Endothelial cell of umbilical vein (primary cell): ENCODE data around the gene MAPK8. TPM values are rescaled to one million over a fixed set of nuclear protein-coding genes. Genes with fewer than 3 reads are reported as not detected.

ENCODE experiments used
- BruUV-seq: library from RNA; stranded (reverse); fragments of 400-500 nt; replicated peaks from 2 replicates; lab custom pipeline; 2021; lab: Mats Ljungman, UMichigan
- CTCF ChIA-PET: fragments of 300-600, 350-600 bp; sonication (Branson Sonifier 250); formaldehyde crosslinking; loops from one replicate; lab custom pipeline; 2021; ENCODE audit warnings: antibody characterized with exemption, inconsistent platforms; lab: Charles Lee
- POLR2A ChIA-PET: fragments of 300-600, 350-600 bp; sonication (Branson Sonifier 250); formaldehyde crosslinking; loops from one replicate; lab custom pipeline; 2021; ENCODE audit warnings: antibody characterized with exemption, inconsistent platforms; lab: Charles Lee
- DNase-seq: peaks from one replicate; pipeline ENCODE4 v3.0.0-alpha.2; 2011; ENCODE audit warnings: low read depth, low spot score
- FAIRE-seq: peaks from 2 replicates; lab custom pipeline; 2011; peaks lifted over from hg19 to GRCh38; lab: Jason Lieb, UNC
- H2AFZ ChIP-seq: 2 replicates; pipeline ENCODE4 v1.6.0; 2012; ENCODE audit warnings: low read depth, low read length, control low read depth, inconsistent platforms
- H3K27ac ChIP-seq: 2 replicates; pipeline ENCODE4 v1.5.1; 2011; ENCODE audit warnings: low read depth, mild to moderate bottlenecking, control low read depth, low read length, moderate library complexity; ENCODE audit not compliant: insufficient read depth
- H3K27me3 ChIP-seq, 2 experiments: 2 replicates each; pipeline versions ENCODE4 v1.6.0 to v1.6.1; 2011; ENCODE audit warnings: low read length in 2 of 2, mixed read lengths in 1 of 2; ENCODE audit not compliant: control insufficient read depth in 2 of 2, insufficient read depth in 2 of 2
- H3K36me3 ChIP-seq, 2 experiments: 2 replicates in 1 of 2; 3 replicates in 1 of 2; pipeline ENCODE4 v1.5.1; 2011; ENCODE audit warnings: low read length in 2 of 2, mild to moderate bottlenecking in 1 of 2, moderate library complexity in 1 of 2; ENCODE audit not compliant: control insufficient read depth in 2 of 2, insufficient read depth in 2 of 2; ENCODE audit errors: extremely low read depth in 1 of 2
- H3K4me1 ChIP-seq: 3 replicates; pipeline ENCODE4 v1.5.1; 2011; ENCODE audit warnings: mild to moderate bottlenecking, low read length; ENCODE audit not compliant: control insufficient read depth, insufficient read depth; ENCODE audit errors: extremely low read depth
- H3K4me2 ChIP-seq: 2 replicates; pipeline ENCODE4 v1.6.1; 2011; ENCODE audit warnings: low read length, control low read depth, mixed read lengths; ENCODE audit not compliant: insufficient read depth
- H3K4me3 ChIP-seq, 3 experiments: fragments of 200-600 bp in 1 of 3; sonication (generic), shearing (Covaris generic) in 1 of 3; replicated peaks in 1 of 3; 2 replicates each; pipeline ENCODE4 v1.5.1; 2011 to 2016; ENCODE audit warnings: control low read depth in 3 of 3, low read length in 3 of 3, mild to moderate bottlenecking in 2 of 3, inconsistent platforms in 1 of 3, low read depth in 1 of 3, moderate library complexity in 1 of 3; ENCODE audit not compliant: insufficient read depth in 1 of 3
- H3K79me2 ChIP-seq: 2 replicates; pipeline ENCODE4 v1.6.0; 2012; ENCODE audit warnings: low read length, inconsistent platforms; ENCODE audit not compliant: control insufficient read depth, insufficient read depth
- H3K9ac ChIP-seq: replicated peaks from 2 replicates; pipeline ENCODE3; 2011; ENCODE audit warnings: low read length, control low read depth; ENCODE audit not compliant: insufficient read depth; ENCODE audit errors: extremely low read depth
- H3K9me1 ChIP-seq: replicated peaks from 3 replicates; pipeline ENCODE4 v1.6.0; 2011; ENCODE audit warnings: mild to moderate bottlenecking, low read length; ENCODE audit not compliant: control insufficient read depth, insufficient read depth; ENCODE audit errors: extremely low read depth
- H3K9me3 ChIP-seq: replicated peaks from 2 replicates; pipeline ENCODE4 v1.5.1; 2012; ENCODE audit warnings: low read length, inconsistent platforms; ENCODE audit not compliant: control insufficient read depth, insufficient read depth
- H4K20me1 ChIP-seq: replicated peaks from 2 replicates; pipeline ENCODE3; 2011; ENCODE audit warnings: mild to moderate bottlenecking, low read length; ENCODE audit not compliant: control insufficient read depth, insufficient read depth; ENCODE audit errors: extremely low read depth
- CTCF ChIP-seq, 2 donors: IDR thresholded peaks; 1 replicate in 1 of 2; 2 replicates in 1 of 2; pipeline ENCODE4 v1.5.1; 2011; ENCODE audit warnings: low read length in 2 of 2, mild to moderate bottlenecking in 2 of 2, moderate library complexity in 2 of 2, control low read depth in 1 of 2, inconsistent platforms in 1 of 2, low read depth in 1 of 2; ENCODE audit not compliant: insufficient read depth in 1 of 2; ENCODE audit errors: extremely low read depth in 1 of 2
- EZH2 ChIP-seq: IDR thresholded peaks from 2 replicates; pipeline ENCODE4 v1.6.1; 2012; ENCODE audit warnings: borderline replicate concordance, low read depth, mild to moderate bottlenecking, moderate library complexity, low read length, inconsistent platforms; ENCODE audit not compliant: severe bottlenecking
- FOS ChIP-seq: IDR thresholded peaks from 2 replicates; pipeline ENCODE4 v1.6.1; 2011; ENCODE audit warnings: mild to moderate bottlenecking, low read length, moderate library complexity, borderline replicate concordance; ENCODE audit not compliant: insufficient read depth
- GATA2 ChIP-seq: IDR thresholded peaks from 2 replicates; pipeline ENCODE4 v1.7.0; 2011; ENCODE audit warnings: low read depth, mild to moderate bottlenecking, moderate library complexity, mixed read lengths, low read length; ENCODE audit not compliant: insufficient read length, insufficient read depth
- JUN ChIP-seq: IDR thresholded peaks from 2 replicates; pipeline ENCODE4 v1.6.1; 2011; ENCODE audit warnings: borderline replicate concordance, low read depth; ENCODE audit not compliant: insufficient read length, insufficient read depth
- MYC ChIP-seq: IDR thresholded peaks from one replicate; pipeline ENCODE4 v1.6.1; 2011; ENCODE audit warnings: mild to moderate bottlenecking, low read depth, low read length
- POLR2A ChIP-seq: IDR thresholded peaks from 2 replicates; pipeline ENCODE4 v1.6.1; 2012; ENCODE audit warnings: low read depth, mild to moderate bottlenecking, control low read depth, low read length
- POLR2AphosphoS5 ChIP-seq: IDR thresholded peaks from 2 replicates; pipeline ENCODE4 v1.6.1; 2012; ENCODE audit warnings: low read depth, mild to moderate bottlenecking, control low read depth, low read length, moderate library complexity; ENCODE audit not compliant: insufficient read depth
- dilution Hi-C: fragments of 300-500 bp; cut with MboI; formaldehyde crosslinking; loops from one replicate; pipeline ENCODE4 v1.15.0; 2019; ENCODE audit warnings: low sequenced_read_pairs; ENCODE audit not compliant: extremely low pct_ligation_motif_present
- intact Hi-C: fragments of 100-400 bp; cut with micrococcal nuclease; formaldehyde crosslinking; loops from one replicate; pipeline ENCODE4 v1.10.0; 2022
- polyA plus RNA-seq, 4 experiments: library from polyadenylated mRNA; depleted of rRNA in 3 of 4; stranded (reverse) in 3 of 4; unstranded in 1 of 4; fragments of >200 nt; gene quantifications; 2 replicates each; pipeline versions ENCODE4 v1.2.1 to v1.2.3, GENCODE V29; 2011 to 2012; ENCODE audit warnings: missing spikeins in 1 of 4
- total RNA-seq: library from RNA; stranded (reverse); gene quantifications from 2 replicates; pipeline ENCODE4 v1.2.3, GENCODE V29; 2021
- TF ChIP-seq, protein P1 (sequence below): IDR thresholded peaks from 2 replicates; pipeline ENCODE4 v1.6.1; 2011; ENCODE audit not compliant: insufficient read depth, insufficient read length

MAPK8 gene
- total and polyA plus RNA-seq, 2 donors (not counting 3 experiments of a cell fraction or from before 2014, with no cell fraction given), result 25.3 to 56.2 TPM

GRCh38 chr10:48358162-48358561 is 51.7 kb downstream of the MAPK8 start:
- intact Hi-C loops (no loop called here), dilution Hi-C loops (no loop called here)
- H3K27ac ChIP-seq, result no peak overlapping the region
- H3K9me3 ChIP-seq, result no peaks in the 10 kb centered on the region
- H3K4me3 ChIP-seq, result no peak overlapping the region
- peaks cover 12% of the 10 kb centered on the region for H3K4me1 ChIP-seq
- FAIRE-seq (no peak), DNase-seq (no peak)
- no peak overlapping the region for H3K4me2 ChIP-seq
- no TSS peak for BruUV-seq
- H3K27me3 ChIP-seq, result no peaks in the 10 kb centered on the region
- POLR2A ChIA-PET, result no interaction called here
- no peak overlapping the region for H3K9ac ChIP-seq
- CTCF ChIA-PET, result interaction anchor here (1.6 to 1.7 kb wide), 2 partner anchors 299 to 300 kb away, joined by 6 to 7 read pairs; no protein-coding TSS in a partner anchor
- H3K9me1 ChIP-seq, result no peaks in the 10 kb centered on the region
- no peaks in the 10 kb centered on the region for H3K36me3 ChIP-seq
- TF ChIP-seq MYC (no peak), POLR2AphosphoS5 (no peak), GATA2 (no peak)
- H4K20me1 ChIP-seq, result no peaks in the 10 kb centered on the region
- peaks cover 38% of the 10 kb centered on the region for H3K79me2 ChIP-seq
- H2AFZ ChIP-seq, result no peak overlapping the region

DNA sequence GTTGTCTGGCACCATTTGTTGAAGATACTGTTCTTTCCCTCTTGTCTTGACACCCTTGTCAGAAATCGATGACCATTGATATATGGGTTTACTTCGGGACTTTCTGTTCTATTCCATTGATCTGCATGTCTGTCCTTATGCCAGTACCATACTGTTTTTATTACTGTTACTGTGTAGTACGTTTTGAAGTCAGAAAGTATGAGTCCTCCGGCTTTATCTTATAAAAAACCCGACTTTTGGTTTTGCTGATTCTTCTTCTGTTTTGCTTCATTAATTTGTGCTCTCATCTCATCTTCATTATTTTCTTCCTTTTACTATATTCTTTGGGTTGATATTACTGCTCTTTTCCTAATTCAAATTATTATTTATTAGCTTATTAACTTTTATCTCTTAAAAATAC is 52.4 kb downstream of the MAPK8 start:
- no peak for FAIRE-seq
- BruUV-seq, result no TSS peak
- intact Hi-C loops, result no loop called here
- Histone ChIP-seq H3K79me2 (peaks cover 38% of the 10 kb centered on the region), H3K27me3 (no peaks in the 10 kb centered on the region), H3K4me2 (no peak overlapping the region), H3K9ac (no peak overlapping the region), H3K9me1 (no peaks in the 10 kb centered on the region), H3K9me3 (no peaks in the 10 kb centered on the region), H2AFZ (no peak overlapping the region), H3K27ac (no peak overlapping the region), H3K36me3 (no peaks in the 10 kb centered on the region), H3K4me1 (peaks cover 18% of the 10 kb centered on the region), H4K20me1 (no peaks in the 10 kb centered on the region), H3K4me3 (no peak overlapping the region)
- ChIA-PET POLR2A (no interaction called here), CTCF (interaction anchor here (1.6 to 1.7 kb wide), 2 partner anchors 298 to 299 kb away, joined by 6 to 7 read pairs; no protein-coding TSS in a partner anchor)
- DNase-seq, result no peak
- no peak for TF ChIP-seq JUN
- TF ChIP-seq MYC, result no peak
- TF ChIP-seq EZH2, result no peak
- TF ChIP-seq, protein P1, sequence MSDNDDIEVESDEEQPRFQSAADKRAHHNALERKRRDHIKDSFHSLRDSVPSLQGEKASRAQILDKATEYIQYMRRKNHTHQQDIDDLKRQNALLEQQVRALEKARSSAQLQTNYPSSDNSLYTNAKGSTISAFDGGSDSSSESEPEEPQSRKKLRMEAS, result no peak
- no peak for TF ChIP-seq GATA2
- TF ChIP-seq FOS, result no peak
- no peak for TF ChIP-seq POLR2A
- TF ChIP-seq POLR2AphosphoS5, result no peak
- no peak for TF ChIP-seq CTCF (IDR thresholded peaks at IDR 0.05; ENCODE audit: extremely low read depth in 1 of 2, insufficient read depth in 1 of 2, low read depth in 1 of 2, low read length in 2 of 2)
- dilution Hi-C loops, result no loop called here
